Measurements from ENCODE around the gene SNX27.

SNX27 gene

GRCh38 chr1:151715726-151716404, 104.0 kb downstream of the SNX27 start (continued):
- TF ChIP-seq OSR2 (tag by site-specific recombination; IDR thresholded peaks at IDR 0.05): no peak

- no peaks in the 10 kb centered on the region for H3K36me3 ChIP-seq (ENCODE audit: control insufficient read depth in 2 of 2, insufficient read depth in 1 of 2, low read length in 2 of 2)
- H3K4me3 ChIP-seq (ENCODE audit: low read depth, low read length): no peak overlapping the region
- TF ChIP-seq ZBTB44 (tag by site-specific recombination; IDR thresholded peaks at IDR 0.05): no peak
- TF ChIP-seq HOXA7 (CRISPR knock-in tag; IDR thresholded peaks at IDR 0.05; ENCODE audit: borderline replicate concordance): no peak
- TF ChIP-seq ZNF362 (tag by site-specific recombination; IDR thresholded peaks at IDR 0.05): no peak
- TF ChIP-seq ZNF423 (tag by site-specific recombination; IDR thresholded peaks at IDR 0.05): 0 out of 2 replicates have a peak, but pooled peaks have one; percentile 9
- TF ChIP-seq GLIS2 (tag by site-specific recombination; IDR thresholded peaks at IDR 0.05): peak; percentile 2; the same call in 1 of the 2 replicates
- POLR2A ChIA-PET: interaction anchor here (0.6 to 1.4 kb wide), 2 partner anchors 115 to 177 kb away, joined by 5 to 7 read pairs; partner anchors contain the start of gene TUFT1
- no peaks in the 10 kb centered on the region for H3K9me3 ChIP-seq (ENCODE audit: control insufficient read depth, insufficient read depth, low read depth, low read length)
- H3K4me1 ChIP-seq (ENCODE audit: control insufficient read depth, insufficient read depth, low read length): no peaks in the 10 kb centered on the region
- H3K27ac ChIP-seq (ENCODE audit: extremely low read depth, low read depth, low read length): no peak overlapping the region
- CTCF ChIA-PET: interaction anchor here (0.6 to 1.6 kb wide), 4 partner anchors 17 to 172 kb away, joined by 3 to 6 read pairs (median 3); no protein-coding TSS in a partner anchor
Observed at GRCh38 chr1:151716405-151716762, 104.5 kb downstream of the SNX27 start.

GRCh38 chr1:151716771-151717631, 105.2 kb downstream of the SNX27 start, which contains the start of gene CELF3:
TSS of gene CELF3 (minus strand) at chr1:151716803. CDS start at chr1:151716020, 783 bp downstream.
- ChIA-PET CTCF (interaction anchor here (0.6 to 1.7 kb wide), 6 partner anchors 18 to 173 kb away, joined by 3 to 6 read pairs (median 4); no protein-coding TSS in a partner anchor), POLR2A (interaction anchor here (0.6 to 1.4 kb wide), 3 partner anchors 115 to 222 kb away, joined by 4 to 7 read pairs (median 5); partner anchors contain the start of gene TUFT1)
- Histone ChIP-seq H3K36me3 (ENCODE audit: control insufficient read depth in 2 of 2, insufficient read depth in 1 of 2, low read length in 2 of 2) (no peaks in the 10 kb centered on the region), H3K9me3 (ENCODE audit: control insufficient read depth, insufficient read depth, low read depth, low read length) (no peaks in the 10 kb centered on the region), H3K4me1 (ENCODE audit: control insufficient read depth, insufficient read depth, low read length) (no peaks in the 10 kb centered on the region), H3K4me3 (ENCODE audit: low read depth, low read length) (peak within 1 kb of the TSS; percentile 3; the same call in 1 of the 2 replicates), H3K27ac (ENCODE audit: extremely low read depth, low read depth, low read length) (no peak within 1 kb of the TSS)
- TF ChIP-seq ZBTB21 (tag by site-specific recombination; IDR thresholded peaks at IDR 0.05) (no peak; the same call in 1 of the 2 replicates), YY2 (tag by site-specific recombination; IDR thresholded peaks at IDR 0.05) (peak; percentile 43), ZBTB6 (tag by site-specific recombination; IDR thresholded peaks at IDR 0.05) (no peak), ZNF354C (tag by site-specific recombination; IDR thresholded peaks at IDR 0.05; ENCODE audit: borderline replicate concordance, low read depth) (no peak), ZBTB10 (tag by site-specific recombination; IDR thresholded peaks at IDR 0.05) (peak; percentile 84), ZNF404 (tag by site-specific recombination; IDR thresholded peaks at IDR 0.05) (no peak), ZNF449 (tag by site-specific recombination; IDR thresholded peaks at IDR 0.05) (peak; percentile 30; the same call in 1 of the 2 replicates), ZNF16 (tag by site-specific recombination; IDR thresholded peaks at IDR 0.05; ENCODE audit: low read depth) (no peak), ZNF423 (tag by site-specific recombination; IDR thresholded peaks at IDR 0.05) (no peak), ZEB2 (tag by site-specific recombination; IDR thresholded peaks at IDR 0.05) (no peak), ZBTB20 (tag by site-specific recombination; IDR thresholded peaks at IDR 0.05) (no peak), ZNF473 (tag by site-specific recombination; IDR thresholded peaks at IDR 0.05) (no peak), SP3 (tag by site-specific recombination; IDR thresholded peaks at IDR 0.05) (peak; percentile 80), ZNF530 (tag by site-specific recombination; IDR thresholded peaks at IDR 0.05; ENCODE audit: low read depth) (no peak), MEIS1 (CRISPR knock-in tag; IDR thresholded peaks at IDR 0.05; ENCODE audit: borderline replicate concordance) (no peak), ZNF837 (tag by site-specific recombination; IDR thresholded peaks at IDR 0.05) (no peak), ZFHX2 (tag by site-specific recombination; conservative IDR thresholded peaks at IDR 0.05) (peak; percentile 69), ZBTB8A (tag by site-specific recombination; IDR thresholded peaks at IDR 0.05) (peak; percentile 16; the same call in 1 of the 2 replicates)
